Fibroblast of peridontal ligament (primary cell): ENCODE data around the gene SIK3.
"Not testable (repeated sequence)": the region's sequence is repeated elsewhere in the genome, so short reads cannot be mapped to it uniquely, and the experiment has no call there.

ENCODE experiments used
- DNase-seq: peaks from one replicate; pipeline ENCODE4 v3.0.0-alpha.2; 2010; ENCODE audit errors: extremely low read depth

Gene SIK3

DNA sequence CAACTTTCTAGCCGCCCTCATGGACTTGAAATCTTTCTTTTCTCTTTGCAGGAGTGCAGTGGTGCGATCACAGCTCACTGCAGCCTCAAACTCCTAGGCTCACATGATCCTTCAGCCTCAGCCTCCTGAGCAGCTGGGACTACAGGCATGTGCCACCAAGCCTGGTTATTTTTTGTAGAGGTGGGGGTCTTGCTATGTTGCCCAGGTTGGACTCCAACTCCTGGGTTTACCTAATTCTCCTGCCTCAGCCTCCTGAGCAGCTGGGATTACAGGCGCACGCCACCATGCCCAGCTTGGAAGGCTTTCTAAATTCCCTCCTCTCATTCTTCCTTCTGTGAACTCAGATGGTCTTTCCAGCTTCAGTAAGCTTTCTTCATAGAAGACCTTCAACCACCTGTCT, 256.1 kb downstream of the SIK3 start:
- no peak for DNase-seq

DNA sequence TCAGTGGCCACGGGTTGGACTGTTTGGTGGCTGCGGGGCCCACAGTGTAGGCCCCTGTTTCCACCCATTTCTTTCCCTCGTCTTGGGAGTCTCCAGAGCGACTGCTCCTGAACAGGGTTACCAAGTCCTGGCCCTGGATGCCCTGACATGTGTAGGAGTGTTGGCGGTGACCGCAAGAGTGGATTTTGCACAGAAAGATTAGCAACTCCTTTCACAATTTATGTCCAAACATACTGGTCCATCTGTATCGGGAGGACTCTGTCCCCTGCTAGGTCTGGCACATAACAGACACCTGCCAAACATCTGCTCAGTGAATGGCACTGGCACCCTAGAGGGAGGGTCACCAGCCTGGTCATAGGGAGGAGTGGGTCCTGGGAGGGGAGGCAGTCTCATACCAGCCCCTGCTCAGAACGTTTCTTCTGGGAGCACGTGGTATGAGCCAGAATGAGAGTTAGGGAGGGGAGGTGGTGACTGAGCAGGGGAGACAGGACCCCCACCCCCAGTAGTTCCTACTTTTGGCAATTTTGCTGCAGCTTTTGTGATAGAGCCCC, 257.4 kb downstream of the SIK3 start:
- no peak for DNase-seq

DNA sequence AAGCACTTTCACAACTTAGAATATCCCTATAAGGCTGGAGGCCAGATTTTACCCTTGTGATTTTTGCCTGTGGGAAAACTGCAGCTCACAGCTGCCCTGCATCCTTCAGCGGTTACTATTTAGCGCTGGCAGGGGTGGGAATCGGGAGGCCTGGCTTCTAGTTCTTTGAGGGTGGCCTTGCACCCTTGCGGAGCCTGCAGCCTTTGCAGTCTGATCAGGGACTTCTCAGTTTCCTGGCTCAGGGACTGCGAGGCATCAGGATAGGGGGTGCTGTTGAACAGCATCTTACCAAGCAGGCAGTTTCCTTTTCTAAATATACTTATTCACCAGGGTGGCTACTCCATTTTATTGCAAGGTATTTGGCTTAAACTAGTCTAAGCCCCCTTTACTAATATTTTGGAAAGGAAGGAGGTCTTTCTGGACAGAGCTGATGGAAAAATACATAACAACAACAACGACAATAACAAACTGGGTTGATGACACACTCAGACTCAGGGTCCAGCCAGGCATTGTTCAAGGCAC, 257.9 kb downstream of the SIK3 start:
- DNase-seq: peak; percentile 67

DNA sequence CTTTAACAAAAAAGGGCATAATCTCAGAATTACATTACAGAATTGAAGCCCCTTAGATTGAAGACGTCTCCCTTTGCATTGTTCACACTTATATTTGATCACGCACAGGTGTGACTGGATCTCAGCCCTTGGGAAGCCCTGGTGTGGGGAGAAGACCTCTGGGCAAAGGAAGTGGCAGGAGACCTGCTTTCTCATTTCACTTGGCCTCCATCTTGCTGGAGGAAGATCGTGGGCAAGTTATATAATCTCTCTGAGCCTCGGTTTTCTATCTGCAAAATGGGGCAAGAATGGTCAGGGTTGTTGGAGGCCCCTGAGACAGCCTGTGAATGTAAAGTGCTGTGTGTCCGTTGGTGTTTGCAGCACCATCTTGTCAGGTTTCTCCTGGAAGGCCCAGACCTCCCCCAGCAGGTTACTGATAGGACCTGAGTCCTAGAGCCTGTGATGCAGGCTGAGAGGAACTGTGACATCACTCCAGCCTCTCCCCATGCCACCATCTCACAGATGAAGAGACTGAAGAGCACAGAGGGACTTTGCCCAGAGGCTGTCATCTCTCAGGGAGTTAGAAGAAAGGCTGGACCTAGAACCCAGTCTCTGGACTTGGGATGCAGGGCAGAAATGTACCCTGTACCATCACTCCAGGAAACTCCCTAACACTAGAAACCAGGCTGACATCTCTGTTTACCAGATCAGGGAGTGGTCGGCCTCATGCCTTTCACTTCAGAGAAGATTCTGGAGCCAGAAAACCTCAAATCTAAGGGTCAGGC, 259.7 kb downstream of the SIK3 start:
- DNase-seq: no peak

DNA sequence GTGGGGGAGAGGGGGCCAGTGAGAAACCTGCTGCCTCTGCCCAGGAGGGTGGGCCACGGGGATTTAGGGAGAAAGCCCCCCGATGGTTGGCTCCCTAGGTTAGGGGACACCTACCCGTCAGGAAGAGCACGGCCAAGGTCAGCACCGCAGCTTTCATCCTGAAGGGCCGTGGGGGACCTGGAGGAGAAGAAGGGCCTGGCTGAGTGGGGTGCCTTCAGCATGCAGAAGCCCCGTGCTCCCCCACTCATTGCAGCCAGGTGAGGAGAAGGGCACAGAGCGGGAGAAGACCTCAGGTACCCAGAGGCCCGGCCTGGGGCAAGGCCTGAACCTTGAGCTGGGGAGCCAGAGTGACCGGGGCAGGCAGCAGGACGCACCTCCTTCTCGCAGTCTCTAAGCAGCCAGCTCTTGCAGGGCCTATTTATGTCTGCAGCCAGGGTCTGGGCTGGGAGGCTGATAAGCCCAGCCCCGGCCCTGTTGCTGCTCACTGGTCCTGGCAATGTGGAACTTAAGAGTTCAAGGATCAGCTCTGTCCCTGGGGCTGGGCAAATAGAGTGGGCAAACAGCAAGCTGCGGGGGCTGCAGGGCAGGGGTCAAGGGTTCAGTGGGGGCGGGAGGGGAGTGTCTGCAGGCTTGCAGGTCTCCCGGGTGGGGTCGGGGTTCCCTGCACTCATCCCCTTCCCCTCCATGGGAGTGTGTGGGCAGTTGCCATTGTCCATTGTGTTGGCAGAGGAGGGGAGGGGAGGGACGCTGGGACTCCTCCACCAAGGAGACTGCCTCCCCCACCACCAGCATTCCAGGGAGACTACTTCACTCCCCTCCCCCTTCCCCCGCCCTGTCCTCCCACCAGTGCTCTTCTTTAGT, 260.8 kb downstream of the SIK3 start, which contains the start of gene APOA1:
TSS of gene APOA1 (minus strand) at position 392 of the 861 bp plus-strand sequence. CDS start at position 157, 235 bp downstream.
- no peak for DNase-seq

DNA sequence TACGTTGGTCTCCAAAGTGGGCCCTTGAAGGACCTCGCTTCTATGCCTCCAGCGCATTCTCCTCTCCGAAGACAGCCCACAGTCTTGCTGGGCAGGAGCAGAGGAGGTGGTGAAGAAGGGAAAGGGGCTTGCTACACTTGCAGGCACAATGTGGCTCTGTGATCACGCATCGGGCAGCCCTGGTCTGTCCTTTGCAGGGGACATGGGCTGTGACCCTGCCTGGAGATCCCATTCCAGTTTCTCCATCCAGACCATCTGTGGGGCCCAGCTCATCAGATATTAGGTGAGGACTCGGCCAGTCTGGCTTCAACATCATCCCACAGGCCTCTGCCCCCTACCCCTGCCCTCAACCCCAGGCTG, 261.6 kb downstream of the SIK3 start:
- no peak for DNase-seq

DNA sequence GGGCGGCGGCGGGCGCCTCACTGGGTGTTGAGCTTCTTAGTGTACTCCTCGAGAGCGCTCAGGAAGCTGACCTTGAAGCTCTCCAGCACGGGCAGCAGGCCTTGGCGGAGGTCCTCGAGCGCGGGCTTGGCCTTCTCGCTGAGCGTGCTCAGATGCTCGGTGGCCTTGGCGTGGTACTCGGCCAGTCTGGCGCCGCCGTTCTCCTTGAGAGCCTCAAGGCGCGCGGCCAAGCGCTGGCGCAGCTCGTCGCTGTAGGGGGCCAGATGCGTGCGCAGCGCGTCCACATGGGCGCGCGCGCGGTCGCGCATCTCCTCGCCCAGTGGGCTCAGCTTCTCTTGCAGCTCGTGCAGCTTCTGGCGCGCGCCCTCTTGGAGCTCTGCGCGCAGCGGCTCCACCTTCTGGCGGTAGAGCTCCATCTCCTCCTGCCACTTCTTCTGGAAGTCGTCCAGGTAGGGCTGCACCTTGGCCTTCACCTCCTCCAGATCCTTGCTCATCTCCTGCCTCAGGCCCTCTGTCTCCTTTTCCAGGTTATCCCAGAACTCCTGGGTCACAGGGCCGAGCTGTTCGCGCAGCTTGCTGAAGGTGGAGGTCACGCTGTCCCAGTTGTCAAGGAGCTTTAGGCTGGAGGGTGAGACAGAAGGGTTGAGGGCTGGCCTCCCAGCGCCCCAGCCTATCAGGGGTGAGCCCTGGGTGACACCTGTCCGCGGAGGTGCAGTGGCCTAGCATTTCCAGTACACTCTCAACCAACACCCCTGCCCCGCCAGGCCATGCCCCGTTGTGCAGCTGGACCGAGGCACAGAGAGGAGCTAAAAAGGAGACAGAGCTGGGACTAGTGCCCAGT, 262.2 kb downstream of the SIK3 start:
- DNase-seq: peak; percentile 93

DNA sequence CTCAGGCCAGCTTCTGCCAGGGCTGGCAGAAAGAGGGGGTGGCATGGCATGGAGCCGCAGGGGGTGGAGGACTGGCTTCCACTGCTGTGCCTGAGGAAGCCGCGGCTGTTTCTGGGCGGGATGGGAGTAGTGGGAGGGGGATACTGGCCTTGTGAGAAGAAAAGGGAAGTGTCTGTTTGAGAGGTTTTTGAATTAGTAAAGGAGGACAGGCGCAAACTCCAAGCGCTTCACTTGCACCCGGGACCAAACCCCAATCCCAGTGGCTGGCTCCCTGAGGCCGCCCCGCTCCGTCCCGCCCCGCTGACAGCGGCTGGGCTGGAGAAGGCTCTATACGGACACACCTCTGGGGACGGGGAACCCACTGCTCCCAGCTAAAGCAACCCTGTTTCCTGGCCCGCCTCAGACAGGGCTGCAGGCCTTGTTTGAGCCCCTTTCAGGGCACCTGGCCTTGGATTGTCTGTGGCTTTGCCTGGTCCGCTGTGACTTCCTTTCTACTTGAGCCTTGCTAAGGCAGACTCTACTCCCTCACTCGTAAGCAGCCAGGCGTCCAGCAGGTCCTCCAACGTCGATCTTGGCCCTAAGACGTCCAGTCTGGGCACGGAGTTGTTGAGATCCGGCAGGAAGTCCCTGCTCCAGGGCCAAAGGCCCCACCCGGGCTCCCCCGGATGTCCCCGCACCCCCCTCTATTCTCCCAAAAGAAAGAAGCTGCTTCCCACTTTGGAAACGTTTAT, 263.0 kb downstream of the SIK3 start:
- no peak for DNase-seq

DNA sequence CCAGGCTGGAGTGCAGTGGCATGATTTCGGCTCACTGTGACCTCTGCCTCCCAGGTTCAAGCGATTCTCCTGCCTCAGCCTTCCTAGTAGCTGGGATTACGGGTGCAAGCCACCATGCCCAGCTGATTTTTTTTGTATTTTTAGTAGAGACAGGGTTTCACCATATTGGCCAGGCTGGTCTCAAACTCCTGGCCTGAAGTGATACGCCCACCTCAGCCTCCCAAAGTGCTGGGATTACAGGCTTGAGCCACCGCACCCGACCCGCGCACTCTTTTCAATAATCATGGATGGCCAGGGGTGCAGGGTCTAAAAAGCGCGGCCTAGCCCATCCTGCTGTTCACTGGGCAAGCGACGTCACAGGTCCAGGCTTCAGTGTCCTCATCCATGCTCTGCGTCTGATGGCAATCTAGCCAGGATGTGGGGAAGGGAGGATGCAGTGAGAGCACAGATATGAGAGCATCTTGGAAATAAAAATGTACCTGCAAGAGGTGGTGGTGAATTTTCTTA, 263.6 kb downstream of the SIK3 start:
- not testable (repeated sequence) for DNase-seq

DNA sequence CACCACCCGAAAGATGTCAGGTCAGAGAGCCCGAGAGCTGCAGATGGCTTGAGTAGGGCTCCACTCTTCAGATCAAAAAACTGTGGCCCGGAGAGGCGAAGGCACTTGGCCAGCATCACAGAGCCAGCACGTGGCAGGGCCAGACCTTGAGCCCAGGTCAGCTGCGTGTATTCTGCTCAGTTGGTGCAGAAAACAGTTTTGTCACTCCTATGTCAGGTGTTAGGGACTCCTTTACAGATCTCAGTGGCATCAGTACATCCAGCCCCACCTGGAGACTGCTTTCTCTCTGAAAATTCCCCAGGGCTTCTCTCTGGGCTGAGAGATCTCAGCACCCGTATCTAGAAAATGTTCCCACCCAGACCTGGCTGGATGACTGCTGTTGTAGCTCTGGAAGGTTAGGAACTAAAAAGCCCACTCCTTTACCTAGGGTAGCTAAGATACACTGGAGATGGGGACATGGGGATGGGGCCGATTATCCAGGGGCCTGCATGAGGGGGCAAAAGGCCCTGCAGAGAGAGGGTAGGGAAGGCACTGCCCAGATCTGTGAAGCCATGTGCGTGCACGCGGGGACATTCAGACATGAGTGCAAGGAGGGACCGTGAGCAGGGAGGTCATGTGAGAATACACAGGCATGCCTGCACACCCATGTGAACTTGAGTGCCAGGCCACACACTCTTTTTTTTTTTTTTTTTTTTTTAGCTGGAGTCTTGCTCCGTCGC, 264.3 kb downstream of the SIK3 start:
- DNase-seq: no peak

DNA sequence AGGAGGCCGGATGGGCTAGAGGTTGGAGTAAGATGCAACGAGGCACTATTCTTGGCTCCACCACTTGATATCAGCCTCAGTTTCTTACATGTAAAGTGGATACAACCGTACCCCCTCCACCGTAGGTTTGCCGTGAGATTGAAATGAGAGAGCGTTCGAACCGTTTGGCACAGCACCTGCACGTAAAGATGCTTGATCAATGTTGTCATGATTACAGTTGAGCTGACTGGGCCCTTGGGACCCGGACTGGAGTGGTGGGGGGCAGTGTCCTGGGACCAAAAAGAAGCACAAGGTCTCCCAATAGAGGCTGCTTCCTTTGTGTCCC, 264.8 kb downstream of the SIK3 start:
- no peak for DNase-seq

DNA sequence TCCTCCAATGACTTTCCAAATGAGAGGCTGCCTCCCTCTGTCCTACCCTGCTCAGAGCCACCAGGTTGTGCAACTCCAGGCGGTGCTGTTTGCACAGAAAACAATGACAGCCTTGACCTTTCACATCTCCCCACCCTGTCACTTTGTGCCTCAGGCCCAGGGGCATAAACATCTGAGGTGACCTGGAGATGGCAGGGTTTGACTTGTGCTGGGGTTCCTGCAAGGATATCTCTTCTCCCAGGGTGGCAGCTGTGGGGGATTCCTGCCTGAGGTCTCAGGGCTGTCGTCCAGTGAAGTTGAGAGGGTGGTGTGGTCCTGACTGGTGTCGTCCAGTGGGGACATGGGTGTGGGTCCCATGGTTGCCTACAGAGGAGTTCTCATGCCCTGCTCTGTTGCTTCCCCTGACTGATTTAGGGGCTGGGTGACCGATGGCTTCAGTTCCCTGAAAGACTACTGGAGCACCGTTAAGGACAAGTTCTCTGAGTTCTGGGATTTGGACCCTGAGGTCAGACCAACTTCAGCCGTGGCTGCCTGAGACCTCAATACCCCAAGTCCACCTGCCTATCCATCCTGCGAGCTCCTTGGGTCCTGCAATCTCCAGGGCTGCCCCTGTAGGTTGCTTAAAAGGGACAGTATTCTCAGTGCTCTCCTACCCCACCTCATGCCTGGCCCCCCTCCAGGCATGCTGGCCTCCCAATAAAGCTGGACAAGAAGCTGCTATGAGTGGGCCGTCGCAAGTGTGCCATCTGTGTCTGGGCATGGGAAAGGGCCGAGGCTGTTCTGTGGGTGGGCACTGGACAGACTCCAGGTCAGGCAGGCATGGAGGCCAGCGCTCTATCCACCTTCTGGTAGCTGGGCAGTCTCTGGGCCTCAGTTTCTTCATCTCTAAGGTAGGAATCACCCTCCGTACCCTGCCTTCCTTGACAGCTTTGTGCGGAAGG, 265.6 kb downstream of the SIK3 start:
- no peak for DNase-seq

DNA sequence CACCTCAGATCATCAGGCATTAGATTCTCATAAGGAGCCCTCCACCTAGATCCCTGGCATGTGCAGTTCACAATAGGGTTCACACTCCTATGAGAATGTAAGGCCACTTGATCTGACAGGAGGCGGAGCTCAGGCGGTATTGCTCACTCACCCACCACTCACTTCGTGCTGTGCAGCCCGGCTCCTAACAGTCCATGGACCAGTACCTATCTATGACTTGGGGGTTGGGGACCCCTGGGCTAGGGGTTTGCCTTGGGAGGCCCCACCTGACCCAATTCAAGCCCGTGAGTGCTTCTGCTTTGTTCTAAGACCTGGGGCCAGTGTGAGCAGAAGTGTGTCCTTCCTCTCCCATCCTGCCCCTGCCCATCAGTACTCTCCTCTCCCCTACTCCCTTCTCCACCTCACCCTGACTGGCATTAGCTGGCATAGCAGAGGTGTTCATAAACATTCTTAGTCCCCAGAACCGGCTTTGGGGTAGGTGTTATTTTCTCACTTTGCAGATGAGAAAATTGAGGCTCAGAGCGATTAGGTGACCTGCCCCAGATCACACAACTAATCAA, 266.4 kb downstream of the SIK3 start:
- no peak for DNase-seq

DNA sequence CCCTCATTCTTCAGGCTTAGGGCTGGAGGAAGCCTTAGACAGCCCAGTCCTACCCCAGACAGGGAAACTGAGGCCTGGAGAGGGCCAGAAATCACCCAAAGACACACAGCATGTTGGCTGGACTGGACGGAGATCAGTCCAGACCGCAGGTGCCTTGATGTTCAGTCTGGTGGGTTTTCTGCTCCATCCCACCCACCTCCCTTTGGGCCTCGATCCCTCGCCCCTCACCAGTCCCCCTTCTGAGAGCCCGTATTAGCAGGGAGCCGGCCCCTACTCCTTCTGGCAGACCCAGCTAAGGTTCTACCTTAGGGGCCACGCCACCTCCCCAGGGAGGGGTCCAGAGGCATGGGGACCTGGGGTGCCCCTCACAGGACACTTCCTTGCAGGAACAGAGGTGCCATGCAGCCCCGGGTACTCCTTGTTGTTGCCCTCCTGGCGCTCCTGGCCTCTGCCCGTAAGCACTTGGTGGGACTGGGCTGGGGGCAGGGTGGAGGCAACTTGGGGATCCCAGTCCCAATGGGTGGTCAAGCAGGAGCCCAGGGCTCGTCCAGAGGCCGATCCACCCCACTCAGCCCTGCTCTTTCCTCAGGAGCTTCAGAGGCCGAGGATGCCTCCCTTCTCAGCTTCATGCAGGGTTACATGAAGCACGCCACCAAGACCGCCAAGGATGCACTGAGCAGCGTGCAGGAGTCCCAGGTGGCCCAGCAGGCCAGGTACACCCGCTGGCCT, 267.9 kb downstream of the SIK3 start:
- no peak for DNase-seq

DNA sequence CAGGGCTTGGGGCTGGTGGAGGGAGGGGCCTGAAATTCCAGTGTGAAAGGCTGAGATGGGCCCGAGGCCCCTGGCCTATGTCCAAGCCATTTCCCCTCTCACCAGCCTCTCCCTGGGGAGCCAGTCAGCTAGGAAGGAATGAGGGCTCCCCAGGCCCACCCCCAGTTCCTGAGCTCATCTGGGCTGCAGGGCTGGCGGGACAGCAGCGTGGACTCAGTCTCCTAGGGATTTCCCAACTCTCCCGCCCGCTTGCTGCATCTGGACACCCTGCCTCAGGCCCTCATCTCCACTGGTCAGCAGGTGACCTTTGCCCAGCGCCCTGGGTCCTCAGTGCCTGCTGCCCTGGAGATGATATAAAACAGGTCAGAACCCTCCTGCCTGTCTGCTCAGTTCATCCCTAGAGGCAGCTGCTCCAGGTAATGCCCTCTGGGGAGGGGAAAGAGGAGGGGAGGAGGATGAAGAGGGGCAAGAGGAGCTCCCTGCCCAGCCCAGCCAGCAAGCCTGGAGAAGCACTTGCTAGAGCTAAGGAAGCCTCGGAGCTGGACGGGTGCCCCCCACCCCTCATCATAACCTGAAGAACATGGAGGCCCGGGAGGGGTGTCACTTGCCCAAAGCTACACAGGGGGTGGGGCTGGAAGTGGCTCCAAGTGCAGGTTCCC, 268.6 kb downstream of the SIK3 start, which contains the start of gene APOC3:
TSS of gene APOC3 (plus strand) at position 383 of the 659 bp plus-strand sequence. CDS start 676 bp downstream, outside the sequence.
- DNase-seq: peak; percentile 24

DNA sequence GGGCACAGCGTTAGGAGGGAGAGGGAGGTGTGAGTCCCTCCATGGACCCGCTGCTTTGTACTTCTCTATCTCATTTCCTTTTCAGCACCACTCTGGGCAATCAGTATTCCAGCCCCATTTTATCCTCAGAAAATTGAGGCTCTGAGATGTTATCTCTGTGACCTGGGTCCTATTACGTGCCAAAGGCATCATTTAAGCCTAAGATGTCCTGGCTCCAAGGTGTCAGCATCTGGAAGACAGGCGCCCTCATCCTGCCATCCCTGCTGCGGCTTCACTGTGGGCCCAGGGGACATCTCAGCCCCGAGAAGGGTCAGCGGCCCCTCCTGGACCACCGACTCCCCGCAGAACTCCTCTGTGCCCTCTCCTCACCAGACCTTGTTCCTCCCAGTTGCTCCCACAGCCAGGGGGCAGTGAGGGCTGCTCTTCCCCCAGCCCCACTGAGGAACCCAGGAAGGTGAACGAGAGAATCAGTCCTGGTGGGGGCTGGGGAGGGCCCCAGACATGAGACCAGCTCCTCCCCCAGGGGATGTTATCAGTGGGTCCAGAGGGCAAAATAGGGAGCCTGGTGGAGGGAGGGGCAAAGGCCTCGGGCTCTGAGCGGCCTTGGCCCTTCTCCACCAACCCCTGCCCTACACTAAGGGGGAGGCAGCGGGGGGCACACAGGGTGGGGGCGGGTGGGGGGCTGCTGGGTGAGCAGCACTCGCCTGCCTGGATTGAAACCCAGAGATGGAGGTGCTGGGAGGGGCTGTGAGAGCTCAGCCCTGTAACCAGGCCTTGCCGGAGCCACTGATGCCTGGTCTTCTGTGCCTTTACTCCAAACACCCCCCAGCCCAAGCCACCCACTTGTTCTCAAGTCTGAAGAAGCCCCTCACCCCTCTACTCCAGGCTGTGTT, 269.4 kb downstream of the SIK3 start:
- no peak for DNase-seq
